Measurements from ENCODE around the gene RBM19. TPM values are rescaled to one million over a fixed set of nuclear protein-coding genes. Genes with fewer than 3 reads are reported as not detected.

RBM19 gene
- total and polyA plus RNA-seq, 4 donors: 17.9 to 33.6 (median 21.9) TPM

GRCh38 chr12:113861708-113862312, 104.3 kb downstream of the RBM19 start:
- H3K36me3 ChIP-seq (ENCODE audit: control insufficient read depth in 4 of 4, insufficient read depth in 4 of 4, low read length in 4 of 4): peaks cover 0 to 29% (median 2%) of the 10 kb centered on the region in 4 donors
- H3K27me3 ChIP-seq (ENCODE audit: control insufficient read depth in 3 of 3, insufficient read depth in 3 of 3, low read length in 2 of 3): no peaks in the 10 kb centered on the region
- no peak overlapping the region for H3K4me3 ChIP-seq
- WGBS, 2 donors: 79 to 89% methylated on average over 9 of the region's 9 CpGs
- H3K27ac ChIP-seq (ENCODE audit: low read depth in 1 of 2, low read length in 1 of 2): no peak overlapping the region
- H3K9me3 ChIP-seq (ENCODE audit: control insufficient read depth in 4 of 4, insufficient read depth in 3 of 4, low read length in 3 of 4): no peaks in the 10 kb centered on the region
- H3K9ac ChIP-seq (ENCODE audit: insufficient read depth in 1 of 2, low read length in 2 of 2): no peak overlapping the region
- DNase-seq: no peak
- no peak for ATAC-seq (ENCODE audit: insufficient read depth, low FRiP score)
- no peak for TF ChIP-seq CTCF (IDR thresholded peaks at IDR 0.05; ENCODE audit: control extremely low read depth, extremely low read depth)
- no peaks in the 10 kb centered on the region for H3K4me1 ChIP-seq (ENCODE audit: control insufficient read depth in 5 of 5, insufficient read depth in 5 of 5, low read length in 5 of 5)

- no peaks in the 10 kb centered on the region for H3K9me3 ChIP-seq (ENCODE audit: control insufficient read depth in 4 of 4, insufficient read depth in 3 of 4, low read length in 3 of 4)
- H3K36me3 ChIP-seq (ENCODE audit: control insufficient read depth in 4 of 4, insufficient read depth in 4 of 4, low read length in 4 of 4): peaks cover 0 to 34% (median 2%) of the 10 kb centered on the region in 4 donors
- H3K4me3 ChIP-seq: no peak overlapping the region
- no peak for ATAC-seq (ENCODE audit: insufficient read depth, low FRiP score)
- TF ChIP-seq CTCF (IDR thresholded peaks at IDR 0.05; ENCODE audit: control extremely low read depth, extremely low read depth): no peak
- H3K27ac ChIP-seq (ENCODE audit: low read depth in 1 of 2, low read length in 1 of 2): no peak overlapping the region
- no peak for DNase-seq
- peaks cover 0 to 4% (median 0%) of the 10 kb centered on the region in 5 donors for H3K4me1 ChIP-seq (ENCODE audit: control insufficient read depth in 5 of 5, insufficient read depth in 5 of 5, low read length in 5 of 5)
- WGBS, 2 donors: 33 to 76% methylated on average over 7 of the region's 7 CpGs
- no peak overlapping the region for H3K9ac ChIP-seq (ENCODE audit: insufficient read depth in 1 of 2, low read length in 2 of 2)
- no peaks in the 10 kb centered on the region for H3K27me3 ChIP-seq (ENCODE audit: control insufficient read depth in 3 of 3, insufficient read depth in 3 of 3, low read length in 2 of 3)
These were observed 105.2 kb downstream of the RBM19 start for GRCh38 chr12:113860950-113861349.

- WGBS, 2 donors: 55 to 84% methylated on average over 17 of the region's 17 CpGs
- H3K36me3 ChIP-seq (ENCODE audit: control insufficient read depth in 4 of 4, insufficient read depth in 4 of 4, low read length in 4 of 4): peaks cover 0 to 39% (median 2%) of the 10 kb centered on the region in 4 donors
- H3K9ac ChIP-seq (ENCODE audit: insufficient read depth in 1 of 2, low read length in 2 of 2): no peak overlapping the region
- no peaks in the 10 kb centered on the region for H3K9me3 ChIP-seq (ENCODE audit: control insufficient read depth in 4 of 4, insufficient read depth in 3 of 4, low read length in 3 of 4)
- ATAC-seq (ENCODE audit: insufficient read depth, low FRiP score) (no peak), DNase-seq (no peak)
- no peak for TF ChIP-seq CTCF (IDR thresholded peaks at IDR 0.05; ENCODE audit: control extremely low read depth, extremely low read depth)
- no peak overlapping the region for H3K4me3 ChIP-seq
- H3K27me3 ChIP-seq (ENCODE audit: control insufficient read depth in 3 of 3, insufficient read depth in 3 of 3, low read length in 2 of 3): no peaks in the 10 kb centered on the region
- H3K4me1 ChIP-seq (ENCODE audit: control insufficient read depth in 5 of 5, insufficient read depth in 5 of 5, low read length in 5 of 5): peaks cover 0 to 6% (median 0%) of the 10 kb centered on the region in 5 donors
- H3K27ac ChIP-seq (ENCODE audit: low read depth in 1 of 2, low read length in 1 of 2): no peak overlapping the region
These were observed 105.9 kb downstream of the RBM19 start for GRCh38 chr12:113860059-113860820.

All from lung (tissue), 12 donors.